SK-N-SH treated with all-trans-retinoic acid at 6 μM for 48 hours (cell line): ENCODE measurements around the gene HIGD1B.

Experiments used
- ARNTL ChIP-seq: fragments of 450-650 bp; formaldehyde crosslinking; IDR thresholded peaks from 2 replicates; pipeline ENCODE4 v1.5.0; 2020; ENCODE audit warnings: low read depth, mild to moderate bottlenecking, moderate library complexity, borderline replicate concordance
- CSRNP3 ChIP-seq: fragments of 250-450 bp; sonication (Bioruptor Pico); IDR thresholded peaks from 2 replicates; pipeline ENCODE4 v1.5.1; 2021; ENCODE audit warnings: mild to moderate bottlenecking, moderate library complexity
- GLIS3 ChIP-seq: fragments of 250-450 bp; sonication (Bioruptor Pico); IDR thresholded peaks from 2 replicates; pipeline ENCODE4 v1.5.0; 2020; ENCODE audit warnings: mild to moderate bottlenecking, moderate library complexity
- POU6F1 ChIP-seq: fragments of 250-450 bp; sonication (Bioruptor Pico); IDR thresholded peaks from 2 replicates; pipeline ENCODE4 v1.8.0; 2021; ENCODE audit warnings: low read depth, mild to moderate bottlenecking, moderate library complexity, borderline replicate concordance
- ZFP3 ChIP-seq: fragments of 250-450 bp; sonication (Bioruptor Pico); IDR thresholded peaks from 2 replicates; pipeline ENCODE4 v1.5.0; 2020; ENCODE audit warnings: mild to moderate bottlenecking, moderate library complexity
- ZNF565 ChIP-seq: fragments of 450-650 bp; formaldehyde crosslinking; conservative IDR thresholded peaks from 2 replicates; pipeline ENCODE4 v1.5.0; 2020; ENCODE audit warnings: low read depth, mild to moderate bottlenecking, moderate library complexity

DNA sequence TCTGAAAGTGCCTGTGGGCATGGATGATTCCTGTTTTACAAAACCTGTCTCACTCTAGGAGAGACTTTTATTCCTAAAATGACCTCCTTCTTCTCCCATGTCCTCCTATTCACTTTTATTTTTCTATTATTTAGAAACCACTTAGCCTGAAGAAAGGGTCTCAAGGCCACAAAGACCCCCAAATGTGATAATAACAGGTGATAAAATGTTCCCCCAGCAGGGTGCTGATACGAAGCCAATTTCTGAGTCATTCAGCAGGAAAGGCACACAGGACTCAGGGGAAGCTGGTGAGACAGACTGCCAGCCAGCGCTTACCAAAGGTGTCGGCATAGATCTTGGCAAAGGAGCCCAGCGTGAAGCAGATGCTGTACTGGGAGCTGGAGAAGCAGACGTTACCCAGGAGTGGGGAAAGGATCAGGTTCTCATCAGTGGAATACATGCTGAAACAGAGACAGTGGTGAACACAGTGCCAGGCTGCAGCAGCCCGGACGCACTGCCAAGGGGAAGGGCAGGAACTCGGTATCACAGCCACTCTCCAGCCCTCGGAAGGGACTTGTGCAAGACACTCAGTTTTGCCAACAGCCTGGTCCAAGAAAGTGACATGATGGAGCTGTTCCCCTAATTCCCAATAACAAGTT lies 24.6 kb downstream of the HIGD1B start:
- TF ChIP-seq POU6F1 (CRISPR knock-in tag) = no peak
- no peak for TF ChIP-seq GLIS3 (CRISPR knock-in tag)
- no peak for TF ChIP-seq ZFP3 (CRISPR knock-in tag)
- no peak for TF ChIP-seq ZNF565
- no peak for TF ChIP-seq CSRNP3 (CRISPR knock-in tag)
- TF ChIP-seq ARNTL (CRISPR knock-in tag) = no peak
